Pancreas (tissue), 10 donors: ENCODE measurements around the gene CEBPZ. TPM values are rescaled to one million over a fixed set of nuclear protein-coding genes. Genes with fewer than 3 reads are reported as not detected.

ENCODE experiments used
- ATAC-seq, 4 donors: fragments of 200-7000 bp; cut with Tn5 transposase; one replicate each; pipeline versions ENCODE4 v1.8.0 to v1.9.1; 2020; ENCODE audit warnings: mild to moderate bottlenecking in 4 of 4, moderate library complexity in 4 of 4
- DNase-seq, 6 donors: peaks; one replicate each; pipeline ENCODE4 v3.0.0-alpha.2; 2020
- FAIRE-seq: peaks from 2 replicates; lab custom pipeline; 2012; peaks lifted over from hg19 to GRCh38; lab: Jason Lieb, UNC
- H3K27ac ChIP-seq, 4 donors: fragments of 200-600 bp; sonication (generic); 1 replicate in 3 of 4; 2 replicates in 1 of 4; pipeline versions ENCODE4 v1.5.0 to v1.8.0; 2020
- H3K27me3 ChIP-seq, 4 donors: fragments of 200-600 bp; one replicate each; pipeline ENCODE4 v1.8.0; 2021
- H3K36me3 ChIP-seq, 3 donors: fragments of 200-600 bp; sonication (generic) in 1 of 3; one replicate each; pipeline versions ENCODE4 v1.5.0 to v1.8.0; 2020 to 2021
- H3K4me1 ChIP-seq, 3 donors: fragments of 200-600 bp; one replicate each; pipeline ENCODE4 v1.8.0; 2021
- H3K4me3 ChIP-seq, 4 donors: fragments of 200-600 bp; sonication (generic) in 2 of 4; one replicate each; pipeline versions ENCODE4 v1.5.0 to v1.8.0; 2020 to 2021
- H3K9me3 ChIP-seq, 4 donors: fragments of 200-600 bp; one replicate each; pipeline ENCODE4 v1.8.0; 2021
- WGBS, 2 donors: extraction: QIAGEN DNeasy Blood & Tissue Kit; methylation state at CpG; one replicate each; pipeline ENCODE4 v1.1.7; 2013; 5-methylcytosine and 5-hydroxymethylcytosine counted together
- intact Hi-C, 3 donors: fragments of 100-400 bp; cut with DNase I; formaldehyde crosslinking; loops; one replicate each; pipeline versions ENCODE4 v1.11.1 to v1.14.2; 2022
- polyA plus RNA-seq, 2 donors: library from polyadenylated mRNA; stranded (reverse); fragments of 200-250 nt; gene quantifications; one replicate each; pipeline ENCODE4 v1.2.3, GENCODE V29; 2013
- total RNA-seq, 6 donors: library from RNA; stranded (reverse); fragmentation: NEBNext Ultra II Directional in 4 of 6; extraction: Animal tissue kit (Norgen Biotek cat#: 25700) in 4 of 6; gene quantifications; one replicate each; pipeline versions ENCODE4 v1.2.1 to v1.2.4, GENCODE V29; 2021 to 2023
- TF ChIP-seq, protein P1 (sequence below), 4 donors: fragments of 200-600 bp; sonication (generic) in 3 of 4; IDR thresholded peaks; one replicate each; pipeline versions ENCODE4 v1.5.0 to v1.8.0; 2021; ENCODE audit warnings: antibody characterized with exemption in 4 of 4
- donor health status: healthy with polysubstance abuse.
- donor health status: DM: no; HTN: no; CAD: no; lungs with moderate emphysema.
- donor health status: DM: no; HTN: no; CAD: no.
- donor health status: control.
- donor health status: control.
- donor health status: Bipolar disorder and iron deficiency.
- donor health status: DM: yes; HTN: yes; CAD: no.
- donor health status: DM: no; HTN: no; CAD: no.
- donor health status: DM: no; HTN: no; CAD: no.
- donor health status: DM: yes; HTN: yes; CAD: no.

Gene CEBPZ
- total and polyA plus RNA-seq, 8 donors = 20.6 to 41.4 (median 29.5) TPM

DNA sequence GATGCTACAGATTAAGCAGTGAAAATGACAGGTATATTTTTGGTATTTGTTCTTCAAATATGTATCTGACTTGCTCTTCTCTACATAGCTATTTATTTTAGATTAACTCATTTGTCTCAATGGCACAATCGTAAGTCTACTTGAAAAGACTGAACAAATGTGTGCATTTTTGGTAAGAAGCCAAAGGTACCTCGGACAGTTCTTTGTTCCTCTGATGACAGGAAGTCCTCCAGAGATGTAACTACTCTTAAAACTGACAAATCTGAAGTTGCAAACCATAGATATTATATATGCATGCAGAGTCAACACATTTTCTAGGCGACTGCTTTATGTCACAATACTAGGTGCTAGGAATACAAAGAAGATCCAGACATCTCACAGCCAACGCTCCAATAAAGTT, 36.7 kb upstream of the CEBPZ start:
- intact Hi-C loops = no loop called here
- no peaks in the 10 kb centered on the region for H3K27me3 ChIP-seq
- H3K27ac ChIP-seq = no peak overlapping the region
- 88 to 91% methylated on average over 4 of the region's 4 CpGs for WGBS, 2 donors
- TF ChIP-seq, protein P1, sequence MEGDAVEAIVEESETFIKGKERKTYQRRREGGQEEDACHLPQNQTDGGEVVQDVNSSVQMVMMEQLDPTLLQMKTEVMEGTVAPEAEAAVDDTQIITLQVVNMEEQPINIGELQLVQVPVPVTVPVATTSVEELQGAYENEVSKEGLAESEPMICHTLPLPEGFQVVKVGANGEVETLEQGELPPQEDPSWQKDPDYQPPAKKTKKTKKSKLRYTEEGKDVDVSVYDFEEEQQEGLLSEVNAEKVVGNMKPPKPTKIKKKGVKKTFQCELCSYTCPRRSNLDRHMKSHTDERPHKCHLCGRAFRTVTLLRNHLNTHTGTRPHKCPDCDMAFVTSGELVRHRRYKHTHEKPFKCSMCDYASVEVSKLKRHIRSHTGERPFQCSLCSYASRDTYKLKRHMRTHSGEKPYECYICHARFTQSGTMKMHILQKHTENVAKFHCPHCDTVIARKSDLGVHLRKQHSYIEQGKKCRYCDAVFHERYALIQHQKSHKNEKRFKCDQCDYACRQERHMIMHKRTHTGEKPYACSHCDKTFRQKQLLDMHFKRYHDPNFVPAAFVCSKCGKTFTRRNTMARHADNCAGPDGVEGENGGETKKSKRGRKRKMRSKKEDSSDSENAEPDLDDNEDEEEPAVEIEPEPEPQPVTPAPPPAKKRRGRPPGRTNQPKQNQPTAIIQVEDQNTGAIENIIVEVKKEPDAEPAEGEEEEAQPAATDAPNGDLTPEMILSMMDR (IDR thresholded peaks at IDR 0.05) = no peak
- FAIRE-seq = no peak
- no peaks in the 10 kb centered on the region for H3K4me1 ChIP-seq
- DNase-seq = no peak
- H3K4me3 ChIP-seq = no peak overlapping the region
- ATAC-seq = no peak
- peaks cover 0 to 12% (median 0%) of the 10 kb centered on the region in 3 donors for H3K36me3 ChIP-seq
- no peaks in the 10 kb centered on the region for H3K9me3 ChIP-seq

DNA sequence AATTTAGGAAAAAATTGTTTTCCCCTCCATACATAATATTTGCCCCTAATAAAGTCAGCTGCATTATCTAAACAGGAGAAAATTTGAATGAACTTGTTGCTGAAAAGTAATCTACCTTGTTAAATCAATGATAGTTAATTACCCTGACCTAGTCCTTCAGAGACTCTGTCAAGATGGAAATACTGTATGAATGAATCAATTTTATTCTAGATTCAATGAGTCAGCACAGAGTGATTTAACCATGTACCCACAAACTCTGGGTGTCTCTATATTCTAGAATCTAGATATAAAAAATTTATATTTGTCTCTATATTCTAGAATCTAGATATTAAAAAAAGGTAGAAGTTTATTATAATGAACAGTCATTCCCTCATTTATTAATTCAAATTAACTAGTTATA, 36.3 kb upstream of the CEBPZ start:
- FAIRE-seq = no peak
- no peak overlapping the region for H3K4me3 ChIP-seq
- TF ChIP-seq, protein P1 (IDR thresholded peaks at IDR 0.05) = no peak
- no peaks in the 10 kb centered on the region for H3K4me1 ChIP-seq
- H3K9me3 ChIP-seq = no peaks in the 10 kb centered on the region
- intact Hi-C loops = no loop called here
- DNase-seq = no peak
- H3K36me3 ChIP-seq = peaks cover 0 to 12% (median 0%) of the 10 kb centered on the region in 3 donors
- ATAC-seq = no peak
- H3K27me3 ChIP-seq = no peaks in the 10 kb centered on the region
- H3K27ac ChIP-seq = no peak overlapping the region

DNA sequence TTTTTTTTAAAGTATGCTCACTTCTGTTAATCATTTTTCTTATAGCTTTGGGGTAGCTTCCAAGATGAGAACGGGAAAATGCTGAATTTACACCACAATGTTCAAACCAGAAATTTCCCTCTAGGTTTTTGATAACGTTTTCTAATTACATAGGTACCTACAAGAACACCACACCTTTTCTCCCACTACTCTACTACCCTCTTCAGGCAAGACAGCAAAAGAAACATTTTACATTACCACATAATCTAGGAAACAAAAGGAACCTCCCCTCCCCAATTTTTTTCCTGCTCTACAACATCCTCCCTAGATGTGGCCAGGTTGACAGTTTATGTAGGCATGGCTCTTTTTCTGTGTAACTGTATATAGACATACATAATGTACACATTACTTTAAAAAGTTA, 32.4 kb upstream of the CEBPZ start:
- DNase-seq = no peak
- H3K36me3 ChIP-seq = peaks cover 0 to 9% (median 3%) of the 10 kb centered on the region in 3 donors
- H3K27ac ChIP-seq = no peak overlapping the region
- no peak for ATAC-seq
- WGBS, 2 donors = 68 to 77% methylated on average over 2 of the region's 2 CpGs
- no peaks in the 10 kb centered on the region for H3K9me3 ChIP-seq
- H3K4me3 ChIP-seq = no peak overlapping the region
- FAIRE-seq = no peak
- intact Hi-C loops = no loop called here
- H3K4me1 ChIP-seq = no peaks in the 10 kb centered on the region
- TF ChIP-seq, protein P1 (IDR thresholded peaks at IDR 0.05) = no peak
- no peaks in the 10 kb centered on the region for H3K27me3 ChIP-seq

DNA sequence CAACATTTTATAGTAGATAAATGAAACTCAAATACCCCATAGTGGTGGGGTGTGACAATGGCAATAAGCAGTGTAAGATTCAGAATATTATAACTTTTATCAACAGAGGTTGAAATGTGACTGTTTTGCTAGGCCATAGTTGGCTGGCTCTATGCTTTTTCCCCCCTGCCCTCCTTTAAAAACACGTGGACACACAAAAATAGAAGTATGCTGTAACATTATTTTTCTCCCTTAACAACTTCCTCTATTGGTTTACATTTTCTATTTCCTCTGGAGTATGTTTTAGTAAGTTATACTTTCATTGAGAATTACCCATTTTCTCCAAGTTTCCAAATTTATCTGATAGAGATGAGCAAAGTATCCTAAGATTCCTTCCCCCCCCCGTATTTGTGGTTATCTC, 31.1 kb upstream of the CEBPZ start:
- no peaks in the 10 kb centered on the region for H3K4me1 ChIP-seq

More for the DNA sequence above, 31.1 kb upstream of the CEBPZ start:
- no peak overlapping the region for H3K27ac ChIP-seq
- peaks cover 0 to 14% (median 7%) of the 10 kb centered on the region in 3 donors for H3K36me3 ChIP-seq
- no peaks in the 10 kb centered on the region for H3K27me3 ChIP-seq
- intact Hi-C loops = no loop called here
- no peak overlapping the region for H3K4me3 ChIP-seq
- FAIRE-seq (no peak), DNase-seq (no peak), ATAC-seq (no peak)
- TF ChIP-seq, protein P1 (IDR thresholded peaks at IDR 0.05) = no peak
- WGBS, 2 donors = 76 to 80% methylated on average over 2 of the region's 2 CpGs
- H3K9me3 ChIP-seq = no peaks in the 10 kb centered on the region
